Measurements from ENCODE around the gene TRIM38.
"Not testable (repeated sequence)": the region's sequence is repeated elsewhere in the genome, so short reads cannot be mapped to it uniquely, and the experiment has no call there.

The TRIM38 gene

GRCh38 chr6:25944688-25945574 lies 17.7 kb upstream of the TRIM38 start:
- TF ChIP-seq EZH2 (IDR thresholded peaks at IDR 0.05; ENCODE audit: borderline replicate concordance, low read depth, low read length, severe bottlenecking), result no peak
- TF ChIP-seq CTCF (IDR thresholded peaks at IDR 0.05; ENCODE audit: borderline replicate concordance, extremely low read depth, low read length, poor library complexity, severe bottlenecking), result no peak
- no peaks in the 10 kb centered on the region for H4K20me1 ChIP-seq (ENCODE audit: insufficient read depth, low read length)
- H3K4me1 ChIP-seq (ENCODE audit: insufficient read depth, low read length), result peaks cover 5% of the 10 kb centered on the region; the same call in 1 of the 2 replicates
- H3K36me3 ChIP-seq (ENCODE audit: insufficient read depth, low read length), result no peaks in the 10 kb centered on the region
- no peak overlapping the region for H2AFZ ChIP-seq (ENCODE audit: low read depth, low read length)
- H3K9me3 ChIP-seq (ENCODE audit: insufficient read depth, low read length, severe bottlenecking), result peaks cover 3% of the 10 kb centered on the region
- no peak for ATAC-seq (ENCODE audit: insufficient read depth, low read depth)
- peaks cover 2% of the 10 kb centered on the region for H3K27me3 ChIP-seq (ENCODE audit: insufficient read depth, low read length, poor library complexity)
- no peaks in the 10 kb centered on the region for H3K79me2 ChIP-seq (ENCODE audit: insufficient read depth, low read length)
- no peak overlapping the region for H3K9ac ChIP-seq (ENCODE audit: low read depth, low read length)
- no peak for DNase-seq
- no peak overlapping the region for H3K4me2 ChIP-seq (ENCODE audit: insufficient read depth, low read length)
- no peak overlapping the region for H3K4me3 ChIP-seq (ENCODE audit: low read depth in 1 of 2, low read length in 2 of 2)
- H3K27ac ChIP-seq (ENCODE audit: low read length), result no peak overlapping the region

GRCh38 chr6:25945738-25946137 lies 16.9 kb upstream of the TRIM38 start:
- not testable (repeated sequence) for H3K4me1 ChIP-seq (ENCODE audit: insufficient read depth, low read length); H3K36me3 ChIP-seq (ENCODE audit: insufficient read depth, low read length); H3K9me3 ChIP-seq (ENCODE audit: insufficient read depth, low read length, severe bottlenecking); H2AFZ ChIP-seq (ENCODE audit: low read depth, low read length); H3K27me3 ChIP-seq (ENCODE audit: insufficient read depth, low read length, poor library complexity); H3K79me2 ChIP-seq (ENCODE audit: insufficient read depth, low read length); ATAC-seq (ENCODE audit: insufficient read depth, low read depth); H3K27ac ChIP-seq (ENCODE audit: low read length); DNase-seq; H3K4me3 ChIP-seq (ENCODE audit: low read depth in 1 of 2, low read length in 2 of 2); H4K20me1 ChIP-seq (ENCODE audit: insufficient read depth, low read length); H3K9ac ChIP-seq (ENCODE audit: low read depth, low read length); H3K4me2 ChIP-seq (ENCODE audit: insufficient read depth, low read length)

- Histone ChIP-seq H3K36me3 (ENCODE audit: insufficient read depth, low read length) (no peaks in the 10 kb centered on the region), H3K4me3 (ENCODE audit: low read depth in 1 of 2, low read length in 2 of 2) (no peak overlapping the region), H3K4me1 (ENCODE audit: insufficient read depth, low read length) (peaks cover 5% of the 10 kb centered on the region; the same call in 1 of the 2 replicates), H3K9me3 (ENCODE audit: insufficient read depth, low read length, severe bottlenecking) (peaks cover 3% of the 10 kb centered on the region), H3K27ac (ENCODE audit: low read length) (no peak overlapping the region), H4K20me1 (ENCODE audit: insufficient read depth, low read length) (no peaks in the 10 kb centered on the region), H3K79me2 (ENCODE audit: insufficient read depth, low read length) (no peaks in the 10 kb centered on the region), H3K27me3 (ENCODE audit: insufficient read depth, low read length, poor library complexity) (peaks cover 2% of the 10 kb centered on the region), H3K9ac (ENCODE audit: low read depth, low read length) (no peak overlapping the region), H3K4me2 (ENCODE audit: insufficient read depth, low read length) (no peak overlapping the region), H2AFZ (ENCODE audit: low read depth, low read length) (no peak overlapping the region)
- DNase-seq (peak; percentile 10), ATAC-seq (ENCODE audit: insufficient read depth, low read depth) (peak; percentile 80)
- TF ChIP-seq CTCF (IDR thresholded peaks at IDR 0.05; ENCODE audit: borderline replicate concordance, extremely low read depth, low read length, poor library complexity, severe bottlenecking) (no peak), EZH2 (IDR thresholded peaks at IDR 0.05; ENCODE audit: borderline replicate concordance, low read depth, low read length, severe bottlenecking) (no peak)
Observed at GRCh38 chr6:25946631-25947030, 16.0 kb upstream of the TRIM38 start.

- not testable (repeated sequence) for H3K27ac ChIP-seq (ENCODE audit: low read length); H4K20me1 ChIP-seq (ENCODE audit: insufficient read depth, low read length); H3K4me3 ChIP-seq (ENCODE audit: low read depth in 1 of 2, low read length in 2 of 2); H3K4me2 ChIP-seq (ENCODE audit: insufficient read depth, low read length); H3K36me3 ChIP-seq (ENCODE audit: insufficient read depth, low read length); H3K9ac ChIP-seq (ENCODE audit: low read depth, low read length); H3K9me3 ChIP-seq (ENCODE audit: insufficient read depth, low read length, severe bottlenecking); DNase-seq; H3K27me3 ChIP-seq (ENCODE audit: insufficient read depth, low read length, poor library complexity); H3K4me1 ChIP-seq (ENCODE audit: insufficient read depth, low read length); ATAC-seq (ENCODE audit: insufficient read depth, low read depth); H3K79me2 ChIP-seq (ENCODE audit: insufficient read depth, low read length); H2AFZ ChIP-seq (ENCODE audit: low read depth, low read length)
Observed at GRCh38 chr6:25947492-25947891, 15.1 kb upstream of the TRIM38 start.

All from DND-41 (cell line).